Duodenal mucosa (tissue), 2 donors: ENCODE data around the gene ALDH16A1.

Source experiments
- H3K27ac ChIP-seq: one replicate; pipeline ENCODE4 v1.7.0; 2013; ENCODE audit warnings: low read depth, low read length
- H3K27me3 ChIP-seq, 2 donors: one replicate each; pipeline ENCODE4 v1.7.0; 2013; ENCODE audit warnings: low read length in 2 of 2, control low read depth in 1 of 2; ENCODE audit not compliant: insufficient read depth in 2 of 2, control insufficient read depth in 1 of 2
- H3K36me3 ChIP-seq, 2 donors: one replicate each; pipeline ENCODE4 v1.7.0; 2013; ENCODE audit warnings: low read length in 2 of 2, control low read depth in 1 of 2; ENCODE audit not compliant: insufficient read depth in 2 of 2, control insufficient read depth in 1 of 2
- H3K4me1 ChIP-seq, 2 donors: one replicate each; pipeline ENCODE4 v1.7.0; 2013; ENCODE audit warnings: low read length in 2 of 2, control low read depth in 1 of 2; ENCODE audit not compliant: insufficient read depth in 2 of 2, control insufficient read depth in 1 of 2
- H3K4me3 ChIP-seq, 2 donors: one replicate each; pipeline ENCODE4 v1.7.0; 2013; ENCODE audit warnings: low read length in 2 of 2, low read depth in 1 of 2
- H3K9ac ChIP-seq, 2 donors: one replicate each; pipeline ENCODE4 v1.7.0; 2013; ENCODE audit warnings: low read length in 2 of 2, low read depth in 1 of 2
- H3K9me3 ChIP-seq, 2 donors: one replicate each; pipeline ENCODE4 v1.7.0; 2013; ENCODE audit warnings: low read length in 2 of 2, control low read depth in 1 of 2; ENCODE audit not compliant: control insufficient read depth in 1 of 2

ALDH16A1 gene

GRCh38 chr19:49431330-49431749 lies 21.7 kb upstream of the ALDH16A1 start:
- no peaks in the 10 kb centered on the region for H3K9me3 ChIP-seq
- H3K27ac ChIP-seq, result no peak overlapping the region
- no peak overlapping the region for H3K4me3 ChIP-seq
- peaks cover 0 to 4% of the 10 kb centered on the region in 2 donors for H3K4me1 ChIP-seq
- no peaks in the 10 kb centered on the region for H3K36me3 ChIP-seq
- H3K27me3 ChIP-seq, result peaks cover 84 to 91% of the 10 kb centered on the region in 2 donors
- H3K9ac ChIP-seq, result no peak overlapping the region

- Histone ChIP-seq H3K36me3 (no peaks in the 10 kb centered on the region), H3K9ac (no peak overlapping the region), H3K27me3 (peaks cover 82 to 91% of the 10 kb centered on the region in 2 donors), H3K9me3 (no peaks in the 10 kb centered on the region), H3K4me1 (peaks cover 0 to 4% of the 10 kb centered on the region in 2 donors), H3K27ac (no peak overlapping the region), H3K4me3 (no peak overlapping the region)
These were observed 20.6 kb upstream of the ALDH16A1 start for GRCh38 chr19:49432141-49433073.

- Histone ChIP-seq H3K36me3 (no peaks in the 10 kb centered on the region), H3K27me3 (peaks cover 84 to 88% of the 10 kb centered on the region in 2 donors), H3K27ac (no peak overlapping the region), H3K4me1 (no peaks in the 10 kb centered on the region), H3K9ac (no peak overlapping the region), H3K9me3 (no peaks in the 10 kb centered on the region), H3K4me3 (no peak overlapping the region)
These were observed 19.7 kb upstream of the ALDH16A1 start for GRCh38 chr19:49433240-49433901.

GRCh38 chr19:49434907-49435583 lies 18.0 kb upstream of the ALDH16A1 start:
- no peak overlapping the region for H3K27ac ChIP-seq
- peaks cover 85 to 88% of the 10 kb centered on the region in 2 donors for H3K27me3 ChIP-seq
- no peaks in the 10 kb centered on the region for H3K9me3 ChIP-seq
- H3K4me3 ChIP-seq, result no peak overlapping the region
- H3K36me3 ChIP-seq, result no peaks in the 10 kb centered on the region
- no peaks in the 10 kb centered on the region for H3K4me1 ChIP-seq
- H3K9ac ChIP-seq, result no peak overlapping the region

GRCh38 chr19:49435670-49436069 lies 17.4 kb upstream of the ALDH16A1 start:
- H3K9ac ChIP-seq, result no peak overlapping the region
- H3K36me3 ChIP-seq, result no peaks in the 10 kb centered on the region
- no peak overlapping the region for H3K4me3 ChIP-seq
- no peaks in the 10 kb centered on the region for H3K9me3 ChIP-seq
- H3K27me3 ChIP-seq, result peaks cover 86 to 88% of the 10 kb centered on the region in 2 donors
- H3K27ac ChIP-seq, result no peak overlapping the region
- no peaks in the 10 kb centered on the region for H3K4me1 ChIP-seq

GRCh38 chr19:49436381-49437017 lies 16.5 kb upstream of the ALDH16A1 start:
- H3K4me1 ChIP-seq, result no peaks in the 10 kb centered on the region
- H3K9me3 ChIP-seq, result no peaks in the 10 kb centered on the region
- H3K27me3 ChIP-seq, result peaks cover 82 to 85% of the 10 kb centered on the region in 2 donors
- H3K27ac ChIP-seq, result no peak overlapping the region
- no peak overlapping the region for H3K9ac ChIP-seq
- H3K4me3 ChIP-seq, result no peak overlapping the region
- no peaks in the 10 kb centered on the region for H3K36me3 ChIP-seq

- H3K36me3 ChIP-seq, result no peaks in the 10 kb centered on the region
- H3K9ac ChIP-seq, result no peak overlapping the region
- no peaks in the 10 kb centered on the region for H3K9me3 ChIP-seq
- H3K4me3 ChIP-seq, result no peak overlapping the region
- no peak overlapping the region for H3K27ac ChIP-seq
- peaks cover 76 to 86% of the 10 kb centered on the region in 2 donors for H3K27me3 ChIP-seq
- H3K4me1 ChIP-seq, result peaks cover 0 to 2% of the 10 kb centered on the region in 2 donors
These were observed 15.8 kb upstream of the ALDH16A1 start for GRCh38 chr19:49437231-49437630.

- no peak overlapping the region for H3K9ac ChIP-seq
- peaks cover 0 to 5% of the 10 kb centered on the region in 2 donors for H3K4me1 ChIP-seq
- no peak overlapping the region for H3K27ac ChIP-seq
- H3K9me3 ChIP-seq, result no peaks in the 10 kb centered on the region
- no peak overlapping the region for H3K4me3 ChIP-seq
- H3K27me3 ChIP-seq, result peaks cover 65 to 79% of the 10 kb centered on the region in 2 donors
- H3K36me3 ChIP-seq, result no peaks in the 10 kb centered on the region
These were observed 14.8 kb upstream of the ALDH16A1 start for GRCh38 chr19:49438261-49438660.

- H3K4me3 ChIP-seq, result no peak overlapping the region
- peaks cover 53 to 68% of the 10 kb centered on the region in 2 donors for H3K27me3 ChIP-seq
These were observed 13.2 kb upstream of the ALDH16A1 start for GRCh38 chr19:49439836-49440235.

More at GRCh38 chr19:49439836-49440235, 13.2 kb upstream of the ALDH16A1 start:
- Histone ChIP-seq H3K9ac (no peak overlapping the region), H3K4me1 (peaks cover 0 to 5% of the 10 kb centered on the region in 2 donors), H3K36me3 (no peaks in the 10 kb centered on the region), H3K27ac (no peak overlapping the region), H3K9me3 (no peaks in the 10 kb centered on the region)
